ENCODE measurements around the gene UPB1. TPM values are rescaled to one million over a fixed set of nuclear protein-coding genes. Genes with fewer than 3 reads are reported as not detected.

The UPB1 gene
- total RNA-seq, 2 donors from 2014 or later = 0.52 TPM; not detected in 1

- ATAC-seq = no peak
- no peak overlapping the region for H3K27ac ChIP-seq
- H3K36me3 ChIP-seq (replicated peaks in 1 of 2; ENCODE audit: insufficient read depth in 1 of 2, low read depth in 2 of 2) = no peaks in the 10 kb centered on the region
- H3K9me3 ChIP-seq = no peaks in the 10 kb centered on the region
- peaks cover 0 to 16% of the 10 kb centered on the region in 2 donors for H3K27me3 ChIP-seq
- 72 to 75% methylated on average over 2 of the region's 2 CpGs for WGBS, 2 donors
- peaks cover 10% of the 10 kb centered on the region for H3K4me1 ChIP-seq
- TF ChIP-seq CTCF (IDR thresholded peaks at IDR 0.05) (no peak), POLR2A (IDR thresholded peaks at IDR 0.05) (no peak)
- intact Hi-C loops (cut with DNase I) = no loop called here
- H3K4me3 ChIP-seq = no peak overlapping the region
- no peak for DNase-seq
Measured at GRCh38 chr22:24497841-24498258, 2.7 kb downstream of the UPB1 start.

- DNase-seq (no peak), ATAC-seq (no peak)
- peaks cover 0 to 13% of the 10 kb centered on the region in 2 donors for H3K27me3 ChIP-seq
- no peak overlapping the region for H3K27ac ChIP-seq
- 84 to 89% methylated on average over 6 to 11 of the region's 11 CpGs for WGBS, 2 donors
- intact Hi-C loops (cut with DNase I) = no loop called here
- H3K9me3 ChIP-seq = no peaks in the 10 kb centered on the region
- H3K4me1 ChIP-seq = peaks cover 10% of the 10 kb centered on the region
- H3K36me3 ChIP-seq (replicated peaks in 1 of 2; ENCODE audit: insufficient read depth in 1 of 2, low read depth in 2 of 2) = no peaks in the 10 kb centered on the region
- no peak for TF ChIP-seq CTCF (IDR thresholded peaks at IDR 0.05)
- TF ChIP-seq POLR2A (IDR thresholded peaks at IDR 0.05) = no peak
- no peak overlapping the region for H3K4me3 ChIP-seq
Measured at GRCh38 chr22:24498824-24499223, 3.7 kb downstream of the UPB1 start.

GRCh38 chr22:24499706-24500276, 4.7 kb downstream of the UPB1 start:
- Histone ChIP-seq H3K4me3 (no peak overlapping the region), H3K4me1 (peaks cover 2% of the 10 kb centered on the region), H3K27me3 (peaks cover 0 to 4% of the 10 kb centered on the region in 2 donors), H3K36me3 (replicated peaks in 1 of 2; ENCODE audit: insufficient read depth in 1 of 2, low read depth in 2 of 2) (no peaks in the 10 kb centered on the region), H3K9me3 (no peaks in the 10 kb centered on the region), H3K27ac (no peak overlapping the region)
- no peak for DNase-seq
- ATAC-seq = no peak
- intact Hi-C loops (cut with DNase I) = no loop called here
- TF ChIP-seq CTCF (IDR thresholded peaks at IDR 0.05) = no peak
- TF ChIP-seq POLR2A (IDR thresholded peaks at IDR 0.05) = no peak
- WGBS, 2 donors = 85 to 87% methylated on average over 10 of the region's 10 CpGs

- intact Hi-C loops (cut with DNase I) = no loop called here
- no peak for DNase-seq
- Histone ChIP-seq H3K4me3 (no peak overlapping the region), H3K27ac (no peak overlapping the region), H3K36me3 (replicated peaks in 1 of 2; ENCODE audit: insufficient read depth in 1 of 2, low read depth in 2 of 2) (no peaks in the 10 kb centered on the region), H3K9me3 (no peaks in the 10 kb centered on the region), H3K27me3 (no peaks in the 10 kb centered on the region), H3K4me1 (no peaks in the 10 kb centered on the region)
- 76 to 77% methylated on average over 16 of the region's 16 CpGs for WGBS, 2 donors
- no peak for ATAC-seq
- no peak for TF ChIP-seq CTCF (IDR thresholded peaks at IDR 0.05)
- no peak for TF ChIP-seq POLR2A (IDR thresholded peaks at IDR 0.05)
Measured at GRCh38 chr22:24500277-24500820, 5.2 kb downstream of the UPB1 start.
